ENCODE measurements around the gene PGA3.

The PGA3 gene

GRCh38 chr11:61168800-61169199, 34.5 kb upstream of the PGA3 start:
- no peaks in the 10 kb centered on the region for H3K36me3 ChIP-seq
- intact Hi-C loops (cut with DNase I; ENCODE audit: low total_unique reads), result no loop called here
- no peaks in the 10 kb centered on the region for H3K9me3 ChIP-seq
- DNase-seq, result no peak
- H3K4me1 ChIP-seq, result no peaks in the 10 kb centered on the region
- no peak overlapping the region for H3K4me3 ChIP-seq
- H3K27ac ChIP-seq, result no peak overlapping the region
- TF ChIP-seq CTCF (IDR thresholded peaks at IDR 0.05), result no peak
- peaks cover 0 to 8% of the 10 kb centered on the region in 2 donors for H3K27me3 ChIP-seq

- DNase-seq, result no peak
- Histone ChIP-seq H3K9me3 (no peaks in the 10 kb centered on the region), H3K4me3 (no peak overlapping the region), H3K36me3 (no peaks in the 10 kb centered on the region), H3K27ac (no peak overlapping the region), H3K27me3 (peaks cover 0 to 20% of the 10 kb centered on the region in 2 donors), H3K4me1 (no peaks in the 10 kb centered on the region)
- intact Hi-C loops (cut with DNase I; ENCODE audit: low total_unique reads), result no loop called here
- TF ChIP-seq CTCF (IDR thresholded peaks at IDR 0.05), result no peak
These were observed 32.7 kb upstream of the PGA3 start for GRCh38 chr11:61170566-61170965.

- intact Hi-C loops (cut with DNase I; ENCODE audit: low total_unique reads), result no loop called here
- Histone ChIP-seq H3K9me3 (no peaks in the 10 kb centered on the region), H3K4me3 (no peak overlapping the region), H3K4me1 (no peaks in the 10 kb centered on the region), H3K36me3 (no peaks in the 10 kb centered on the region), H3K27ac (no peak overlapping the region), H3K27me3 (peaks cover 0 to 29% of the 10 kb centered on the region in 2 donors)
- no peak for DNase-seq
- TF ChIP-seq CTCF (IDR thresholded peaks at IDR 0.05), result no peak
These were observed 31.4 kb upstream of the PGA3 start for GRCh38 chr11:61171907-61172306.

- intact Hi-C loops (cut with DNase I; ENCODE audit: low total_unique reads), result no loop called here
These were observed 31.0 kb upstream of the PGA3 start for GRCh38 chr11:61172356-61172755.

GRCh38 chr11:61172888-61173287, 30.4 kb upstream of the PGA3 start:
- no peaks in the 10 kb centered on the region for H3K4me1 ChIP-seq
- H3K9me3 ChIP-seq, result no peaks in the 10 kb centered on the region
- H3K27me3 ChIP-seq, result peaks cover 0 to 29% of the 10 kb centered on the region in 2 donors
- DNase-seq, result no peak
- H3K36me3 ChIP-seq, result no peaks in the 10 kb centered on the region
- no peak overlapping the region for H3K4me3 ChIP-seq
- intact Hi-C loops (cut with DNase I; ENCODE audit: low total_unique reads), result no loop called here
- no peak overlapping the region for H3K27ac ChIP-seq
- no peak for TF ChIP-seq CTCF (IDR thresholded peaks at IDR 0.05)

More at GRCh38 chr11:61172356-61172755, 31.0 kb upstream of the PGA3 start:
- Histone ChIP-seq H3K4me3 (no peak overlapping the region), H3K36me3 (no peaks in the 10 kb centered on the region), H3K4me1 (no peaks in the 10 kb centered on the region), H3K27ac (no peak overlapping the region), H3K27me3 (peaks cover 0 to 29% of the 10 kb centered on the region in 2 donors), H3K9me3 (no peaks in the 10 kb centered on the region)
- DNase-seq, result no peak
- TF ChIP-seq CTCF (IDR thresholded peaks at IDR 0.05), result no peak

GRCh38 chr11:61173456-61173855, 29.9 kb upstream of the PGA3 start:
- intact Hi-C loops (cut with DNase I; ENCODE audit: low total_unique reads), result no loop called here
- no peak for DNase-seq
- TF ChIP-seq CTCF (IDR thresholded peaks at IDR 0.05), result no peak
- Histone ChIP-seq H3K27ac (no peak overlapping the region), H3K4me1 (no peaks in the 10 kb centered on the region), H3K27me3 (peaks cover 0 to 29% of the 10 kb centered on the region in 2 donors), H3K36me3 (no peaks in the 10 kb centered on the region), H3K9me3 (no peaks in the 10 kb centered on the region), H3K4me3 (no peak overlapping the region)

All from tibial artery (tissue), 4 donors.